Stimulated activated CD4-positive, alpha-beta T cell treated with anti-CD3 and anti-CD28 coated beads, TNF-alpha, amount 100 ng/mL, for 4 hours (primary cell): ENCODE results near the gene BNIP2.
A peak's percentile ranks its signal among the peaks of the same experiment; 100 is the strongest.
"Not testable (repeated sequence)": the region's sequence is repeated elsewhere in the genome, so short reads cannot be mapped to it uniquely, and the experiment has no call there.

Experiments used
- DNase-seq, 3 experiments: peaks; one replicate each; pipeline ENCODE4 v3.0.0-alpha.2; 2020; ENCODE audit warnings: low read depth in 3 of 3

Gene BNIP2, protein sequence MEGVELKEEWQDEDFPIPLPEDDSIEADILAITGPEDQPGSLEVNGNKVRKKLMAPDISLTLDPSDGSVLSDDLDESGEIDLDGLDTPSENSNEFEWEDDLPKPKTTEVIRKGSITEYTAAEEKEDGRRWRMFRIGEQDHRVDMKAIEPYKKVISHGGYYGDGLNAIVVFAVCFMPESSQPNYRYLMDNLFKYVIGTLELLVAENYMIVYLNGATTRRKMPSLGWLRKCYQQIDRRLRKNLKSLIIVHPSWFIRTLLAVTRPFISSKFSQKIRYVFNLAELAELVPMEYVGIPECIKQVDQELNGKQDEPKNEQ

DNA sequence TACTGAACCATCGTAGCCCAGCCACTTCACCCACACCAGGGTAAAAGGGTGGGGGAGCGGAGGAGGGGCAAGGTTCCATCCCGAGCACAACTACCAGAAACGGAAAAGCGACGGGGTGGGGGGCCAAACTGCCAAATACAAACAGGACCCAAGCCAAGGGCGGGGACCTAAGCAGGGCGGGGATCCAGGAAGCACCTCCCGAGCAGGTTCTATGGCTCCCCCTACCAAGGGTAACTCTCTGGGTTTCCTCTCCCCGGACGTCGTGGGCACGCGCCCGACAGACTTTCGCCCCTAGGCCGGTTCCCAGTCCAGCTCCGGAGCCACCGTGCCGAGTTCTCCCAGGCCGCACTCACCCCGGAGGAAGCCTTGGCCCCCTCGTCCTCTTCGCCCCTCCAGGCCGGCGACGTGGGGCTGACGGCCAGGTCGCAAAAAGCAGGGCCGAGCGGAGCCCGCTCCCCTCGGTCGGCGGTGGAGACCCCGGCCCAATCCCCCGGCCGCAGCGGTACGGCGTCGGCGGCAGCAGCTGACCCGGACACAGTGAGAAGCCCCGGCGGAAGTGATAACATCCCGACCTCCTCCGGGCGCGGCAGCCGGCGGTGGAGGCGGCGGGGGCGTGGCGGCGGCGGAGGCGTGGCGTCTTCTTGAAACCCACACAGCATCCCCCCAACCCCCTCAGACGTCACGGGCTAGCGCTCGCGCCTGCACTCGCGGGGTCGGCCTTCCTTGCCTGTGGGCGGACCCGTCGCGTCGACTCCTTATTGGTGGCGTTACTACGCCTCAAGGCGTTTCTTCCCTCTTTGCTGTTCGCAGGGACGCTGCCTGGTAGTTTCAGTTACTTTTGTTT lies at the start of gene BNIP2:
BNIP2 (minus strand) TSS at position 539 of the 844 bp plus-strand sequence. CDS start 6,863 bp downstream, outside the sequence.
- DNase-seq = peak; percentile 93 to 98 (median 98)

DNA sequence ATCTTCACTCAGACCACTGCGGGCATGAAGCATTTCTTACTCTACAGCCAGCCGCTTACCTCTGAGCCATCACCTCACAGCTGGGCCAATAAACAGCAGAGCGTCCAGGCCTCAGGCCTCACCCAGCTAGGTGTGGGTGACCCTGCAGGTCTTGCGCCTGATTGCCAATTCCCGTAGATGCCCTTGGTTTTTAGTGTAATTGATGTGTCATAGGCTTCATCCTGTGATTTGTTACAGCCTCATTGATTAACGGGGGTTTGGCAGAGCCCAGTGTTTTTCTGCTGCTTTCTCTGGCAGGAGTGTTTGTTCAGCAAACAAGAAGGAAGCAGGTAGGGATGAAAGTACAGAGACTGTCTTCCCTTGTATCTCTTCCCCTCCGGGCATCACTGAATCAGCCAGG lies 49.6 kb upstream of the BNIP2 start:
- DNase-seq = no peak

DNA sequence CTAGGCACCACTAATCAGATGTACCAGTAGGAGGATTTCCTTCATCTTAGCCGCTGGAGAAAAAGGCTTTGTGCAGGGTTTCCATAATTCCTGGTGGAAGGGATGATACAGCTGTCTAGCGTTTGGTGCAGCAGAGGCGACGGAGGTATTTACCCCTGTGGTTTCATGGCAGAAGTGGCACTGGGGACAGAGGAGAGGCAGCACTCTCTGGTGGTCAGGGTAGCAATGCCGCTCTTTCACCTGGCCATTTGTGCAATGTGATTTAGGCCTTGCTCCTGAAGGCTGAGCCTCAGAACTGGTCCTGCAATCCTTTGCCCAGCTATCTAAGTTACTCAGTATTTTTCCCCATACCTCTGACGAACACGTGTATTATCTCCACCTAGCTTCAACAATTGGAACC lies 47.1 kb upstream of the BNIP2 start:
- DNase-seq = no peak

DNA sequence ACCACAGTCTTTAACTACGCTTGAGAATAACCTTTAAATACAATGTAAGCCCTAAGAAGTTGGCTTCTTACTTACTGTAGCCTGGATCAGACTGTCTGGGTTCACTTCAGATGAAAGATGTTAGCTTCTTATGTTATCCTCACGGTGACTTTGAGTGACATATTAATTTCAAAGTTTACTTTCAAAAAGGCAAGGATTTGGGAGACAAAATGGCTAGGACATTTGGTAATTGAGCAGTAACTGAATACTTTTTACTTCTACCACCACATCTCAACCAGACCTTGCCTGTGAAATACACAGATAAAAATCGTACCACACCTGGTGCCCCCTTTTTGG lies 36.0 kb upstream of the BNIP2 start:
- DNase-seq = no peak

DNA sequence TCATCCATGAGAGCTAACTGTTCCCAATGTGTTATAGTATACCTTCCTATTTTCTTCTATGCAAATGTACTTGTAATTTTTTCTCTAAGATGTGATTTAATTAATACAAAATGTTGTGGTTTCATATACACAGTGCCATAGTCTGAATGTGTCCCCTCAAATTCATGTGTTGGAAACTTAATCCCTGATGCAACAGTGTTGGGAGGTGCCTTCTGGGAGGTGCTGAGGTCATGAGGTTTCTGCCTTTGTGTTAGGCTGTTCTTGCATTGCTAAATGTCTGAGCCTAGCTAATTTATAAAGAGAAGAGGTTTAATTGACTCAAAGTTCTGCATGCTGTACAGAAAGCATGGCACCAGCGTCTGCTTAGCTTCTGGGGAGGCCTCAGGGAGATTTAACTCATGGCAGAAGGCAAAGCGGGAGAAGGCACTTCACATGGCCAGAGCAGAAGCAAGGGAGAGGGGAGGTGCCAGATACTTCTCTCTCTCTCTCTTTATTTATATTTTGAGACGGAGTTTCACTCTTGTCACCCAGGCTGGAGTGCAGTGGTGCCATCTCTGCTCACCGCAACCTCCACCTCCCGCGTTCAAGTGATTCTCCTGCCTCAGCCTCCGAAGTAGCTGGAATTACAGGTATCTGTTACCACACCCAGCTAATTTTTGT lies 34.7 kb upstream of the BNIP2 start:
- no peak for DNase-seq

DNA sequence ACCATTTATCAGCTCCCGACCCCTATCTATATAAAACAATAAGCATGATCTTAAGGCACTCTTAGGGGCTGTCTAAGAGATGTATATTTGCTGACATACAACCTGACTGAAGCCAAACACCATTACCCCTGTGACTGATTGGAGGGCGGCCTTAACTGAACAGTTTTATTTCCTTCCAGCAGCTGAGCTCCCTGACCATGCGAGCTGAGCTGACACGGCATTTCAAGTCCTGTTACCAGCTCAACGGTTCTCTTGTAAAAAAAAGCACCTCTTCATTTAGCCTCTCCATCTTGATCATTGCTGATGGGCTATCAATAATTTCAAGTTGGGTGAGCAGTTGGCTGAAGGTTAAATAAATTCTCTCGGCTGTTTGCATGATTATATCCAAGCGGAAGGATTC lies 33.4 kb upstream of the BNIP2 start:
- DNase-seq = no peak

DNA sequence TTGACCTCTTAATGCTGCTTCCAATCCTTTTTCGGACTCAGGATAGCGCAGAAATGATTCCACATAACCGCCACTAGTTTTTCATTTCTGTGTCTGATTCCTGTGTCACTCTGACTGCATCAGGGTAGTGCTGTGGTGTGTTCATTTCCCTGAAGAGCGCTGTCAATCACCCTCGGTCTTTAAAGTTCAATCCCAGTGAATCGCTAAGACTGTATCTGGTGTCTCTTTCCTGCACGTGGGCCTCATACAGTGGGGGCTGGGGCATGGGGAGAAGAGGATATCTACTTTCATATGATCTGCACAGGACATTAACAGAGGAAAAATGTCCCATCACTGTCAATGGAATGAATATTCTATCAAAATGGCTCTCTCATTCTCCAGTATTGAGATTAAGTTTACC lies 32.9 kb upstream of the BNIP2 start:
- no peak for DNase-seq

DNA sequence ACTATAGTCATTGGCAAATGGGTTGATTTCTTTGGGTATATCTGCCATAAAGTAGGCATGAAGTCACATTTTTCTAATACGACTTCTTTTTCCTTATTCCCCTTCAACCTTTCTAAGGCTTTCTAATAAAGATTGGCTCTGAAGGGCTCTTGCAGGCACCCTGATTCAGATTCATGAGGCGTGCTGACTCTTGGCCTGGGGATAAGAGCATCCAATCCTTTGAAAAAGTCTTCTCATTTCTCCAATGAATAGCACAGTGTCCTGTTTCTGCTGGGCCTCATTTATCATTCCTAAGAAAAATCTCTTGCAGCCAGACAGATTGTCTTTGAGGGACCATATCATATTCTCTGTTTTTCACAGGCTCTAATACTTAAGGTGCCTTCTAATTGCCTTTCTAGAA lies 32.3 kb upstream of the BNIP2 start:
- no peak for DNase-seq

DNA sequence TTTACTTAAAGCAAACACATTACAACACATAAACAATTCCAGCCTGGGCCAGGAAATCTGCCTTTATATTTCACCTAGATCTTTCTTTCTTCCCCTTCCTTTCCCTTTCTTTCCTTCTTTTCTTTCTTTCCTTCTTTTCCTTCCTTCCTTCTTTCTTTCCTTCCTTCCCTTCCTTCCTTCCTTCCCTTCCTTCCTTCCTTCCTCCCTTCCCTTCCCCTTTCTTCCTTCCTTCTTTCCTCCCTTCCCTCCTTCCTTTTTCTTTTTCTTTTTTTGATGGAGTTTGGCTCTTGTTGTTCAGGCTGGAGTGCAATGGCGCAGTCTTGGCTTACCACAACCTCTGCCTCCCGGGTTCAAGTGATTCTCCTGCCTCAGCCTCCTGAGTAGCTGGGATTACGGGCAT lies 24.1 kb upstream of the BNIP2 start:
- DNase-seq = no peak

DNA sequence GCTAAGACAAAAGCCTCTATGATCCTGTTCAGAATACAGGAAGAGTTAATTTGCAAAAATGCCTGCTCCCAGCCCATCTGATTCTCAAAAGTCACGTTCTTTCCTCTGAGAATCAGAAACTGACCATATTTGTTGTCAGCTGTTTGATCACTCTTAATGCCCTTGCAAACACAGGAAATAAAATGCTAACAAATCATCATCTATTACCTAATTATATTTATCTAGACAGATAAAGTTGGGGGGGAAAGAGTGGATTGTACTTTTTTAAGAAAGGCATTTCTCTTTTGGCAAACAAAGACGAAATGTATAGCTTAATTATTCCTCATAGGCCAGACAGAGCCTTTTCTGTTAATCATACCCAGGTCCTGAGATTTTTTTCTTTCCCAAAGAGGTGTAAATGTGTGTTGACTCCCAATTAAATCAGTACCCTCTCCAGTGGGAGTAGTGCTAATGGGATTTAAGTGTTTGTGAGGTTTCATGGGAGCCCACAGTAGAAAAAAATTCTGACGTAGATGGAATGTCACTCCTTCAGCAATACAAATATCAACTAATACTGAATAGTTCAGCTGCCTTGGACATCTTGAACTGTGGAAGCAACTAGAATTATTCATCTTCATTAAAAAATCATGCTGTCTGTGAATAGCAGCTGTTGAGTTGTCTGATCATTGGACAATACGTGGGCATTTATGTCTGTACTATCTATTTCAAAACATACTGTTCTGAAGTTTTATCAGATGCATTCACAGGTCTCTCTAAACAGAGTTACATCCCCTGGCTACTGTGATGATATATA lies 22.5 kb upstream of the BNIP2 start:
- DNase-seq = no peak

DNA sequence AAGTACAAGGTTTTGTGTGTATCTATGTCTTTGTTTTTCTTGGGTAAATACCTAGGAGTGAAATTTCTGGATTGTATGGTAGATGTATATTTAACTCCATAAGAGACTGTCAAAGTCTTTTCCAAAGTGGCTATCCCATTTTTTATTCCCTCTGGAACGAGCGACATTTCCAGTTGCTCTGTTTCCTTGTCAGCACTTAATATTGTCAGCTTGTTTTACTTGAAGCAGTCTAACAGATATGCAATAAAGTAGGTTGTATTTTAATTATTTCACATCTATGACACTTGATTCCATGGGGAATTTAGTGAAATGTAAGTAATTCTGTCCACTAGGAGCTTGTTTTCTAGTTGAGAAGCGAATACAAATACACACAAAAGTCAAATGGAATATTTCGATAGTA lies 18.5 kb upstream of the BNIP2 start:
- no peak for DNase-seq

DNA sequence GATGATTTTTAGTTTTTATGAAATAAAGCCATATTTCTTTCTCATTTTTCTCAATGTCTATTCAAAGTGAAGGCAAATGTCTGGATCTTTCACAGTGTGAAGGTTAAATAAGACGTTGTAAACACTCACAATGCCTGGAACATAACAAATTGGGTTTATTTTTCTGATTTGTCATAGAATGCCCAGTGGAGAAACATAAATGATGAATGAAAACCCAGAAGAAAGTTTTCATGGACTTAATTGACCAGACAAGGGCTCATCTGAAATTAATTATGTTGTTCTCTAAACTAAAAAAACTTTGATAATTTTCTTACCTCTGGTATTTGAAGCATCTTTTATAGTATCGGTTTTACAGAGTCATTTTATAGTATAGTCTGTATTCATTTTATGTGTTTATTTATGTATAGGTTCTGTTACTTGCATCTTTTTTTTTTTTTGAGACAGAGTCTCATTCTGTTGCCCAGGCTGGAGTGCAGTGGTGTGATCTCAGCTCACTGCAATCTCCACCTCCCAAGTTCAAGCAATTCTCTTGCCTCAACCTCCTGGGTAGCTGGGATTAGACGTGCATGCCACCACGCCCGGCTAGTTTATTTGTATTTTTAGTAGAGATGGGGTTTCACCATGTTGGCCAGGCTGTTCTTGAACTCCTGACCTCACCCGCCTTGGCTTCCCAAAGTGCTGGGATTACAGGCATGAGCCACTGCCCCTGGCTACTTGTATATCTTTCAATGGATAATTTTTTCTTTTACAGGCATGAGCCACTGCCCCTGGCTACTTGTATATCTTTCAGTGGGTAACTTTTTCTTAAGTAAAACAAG lies 15.1 kb upstream of the BNIP2 start:
- no peak for DNase-seq

DNA sequence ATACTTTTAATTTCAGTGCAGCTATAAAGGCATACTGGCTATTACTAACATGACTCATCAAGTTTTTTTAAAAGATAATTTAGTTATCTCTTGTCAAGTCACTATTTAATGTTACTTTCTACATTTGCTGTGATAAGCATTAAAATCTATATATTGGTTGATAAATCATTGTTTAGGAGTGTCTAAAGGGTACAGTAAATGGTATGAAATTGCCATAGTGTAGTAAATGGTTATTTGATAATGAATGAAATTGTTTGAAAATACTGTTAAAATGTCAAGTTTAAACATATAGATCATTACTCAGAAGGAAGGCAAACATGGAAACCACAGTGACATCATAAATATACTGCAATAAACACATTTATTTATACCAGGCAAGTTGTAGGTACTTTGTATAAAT lies 13.2 kb upstream of the BNIP2 start:
- no peak for DNase-seq

DNA sequence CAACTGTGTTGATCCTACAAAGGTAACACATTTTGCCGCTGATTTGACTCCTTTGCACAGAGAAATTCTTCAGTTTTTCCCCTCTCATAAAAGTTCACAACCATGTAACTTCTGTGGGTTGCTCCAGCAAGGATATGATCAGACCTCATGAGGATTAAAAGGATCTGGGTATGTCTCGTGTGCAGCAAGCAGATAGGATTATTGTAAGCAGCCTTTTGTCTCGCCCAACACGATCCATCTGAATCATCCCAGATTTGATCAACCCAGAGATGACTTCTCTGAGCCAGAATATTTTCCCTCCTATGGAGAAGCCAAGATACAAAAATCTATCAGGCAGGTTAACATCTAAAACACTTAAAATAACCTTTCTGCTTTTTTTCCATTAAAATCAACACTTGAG lies 12.8 kb upstream of the BNIP2 start:
- DNase-seq = no peak

DNA sequence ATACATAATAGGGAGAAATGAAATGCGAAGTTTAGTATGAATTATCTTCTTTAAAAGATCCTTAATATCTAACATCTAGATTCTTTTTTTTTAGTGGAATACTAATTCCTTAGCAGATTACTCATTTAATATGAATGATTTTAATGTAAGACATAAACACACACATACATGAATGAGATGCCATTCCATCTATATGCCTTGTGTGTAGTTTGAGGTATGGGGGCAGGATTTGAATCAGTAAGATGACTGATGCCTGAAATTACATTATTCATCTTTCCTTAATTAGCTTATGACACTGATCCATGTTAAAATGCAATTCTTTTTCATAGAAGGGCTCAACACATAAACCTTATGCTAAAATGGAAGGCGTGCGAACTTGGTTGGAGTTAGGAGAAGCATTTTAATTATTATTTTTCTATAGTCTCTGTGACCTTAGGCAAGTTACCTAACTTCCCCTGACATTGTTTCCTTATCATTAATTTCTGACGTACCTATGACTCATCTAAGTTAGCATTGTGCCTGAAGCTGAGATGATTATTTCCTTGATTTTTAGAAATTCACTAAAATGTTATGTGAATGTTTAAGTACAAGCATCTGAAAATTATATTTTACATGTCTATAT lies 10.8 kb upstream of the BNIP2 start:
- no peak for DNase-seq

DNA sequence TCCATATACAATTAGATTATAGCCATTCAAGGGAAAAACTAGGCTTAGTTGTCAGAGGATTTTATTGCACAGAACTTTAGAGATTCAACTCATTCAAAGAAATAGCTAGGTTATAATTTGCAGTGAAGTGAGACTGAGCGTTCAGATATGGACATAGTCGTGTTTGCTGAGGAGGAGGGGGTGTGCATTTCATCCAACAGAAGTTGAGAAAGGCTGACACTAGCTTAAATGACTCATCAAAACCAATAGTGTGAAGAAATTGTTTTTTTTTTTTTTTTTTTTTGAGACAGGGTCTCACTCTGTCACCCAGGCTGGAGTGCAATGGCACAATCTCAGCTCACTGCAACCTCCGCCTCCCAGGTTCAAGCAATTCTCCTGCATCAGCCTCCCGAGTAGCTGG lies 8.9 kb upstream of the BNIP2 start:
- not testable (repeated sequence) for DNase-seq

DNA sequence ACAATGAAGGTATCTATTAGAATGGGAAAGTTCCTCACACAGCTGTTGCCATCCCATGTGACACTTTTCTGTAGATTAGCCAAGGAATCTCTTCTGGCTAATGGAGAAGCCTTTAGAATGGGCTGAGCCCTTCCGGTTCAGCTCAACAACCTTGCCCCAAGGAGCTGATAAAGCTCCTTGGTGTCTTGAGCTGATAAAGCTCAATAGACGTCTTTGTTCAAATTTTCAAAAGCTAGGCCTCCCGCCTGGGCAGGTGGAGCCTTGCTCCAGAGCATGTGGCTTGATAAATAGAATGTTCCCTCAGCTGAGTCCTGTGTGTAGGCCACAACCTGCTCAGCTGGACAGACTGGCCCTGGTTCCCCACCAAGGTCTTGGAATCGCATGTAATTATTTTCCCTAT lies 7.2 kb upstream of the BNIP2 start:
- no peak for DNase-seq

DNA sequence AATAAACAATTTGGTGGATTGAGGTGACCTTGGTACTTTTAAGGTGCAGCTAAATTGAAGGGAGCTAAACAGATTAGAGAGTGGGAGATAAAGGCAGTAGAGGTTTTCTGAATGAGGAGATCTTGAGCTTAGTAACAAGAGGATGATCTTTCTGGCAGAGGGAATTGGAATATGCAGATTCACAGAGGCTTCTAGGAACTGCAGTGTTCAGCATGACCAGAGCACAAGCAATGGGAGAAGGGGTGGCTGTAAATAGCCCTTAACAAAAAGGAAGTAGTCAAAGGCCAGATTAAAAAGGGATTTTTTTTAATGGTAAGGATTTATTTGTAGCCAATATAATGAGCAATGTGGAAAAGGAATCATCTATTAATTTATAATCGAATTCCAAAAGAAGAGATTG lies 5.7 kb upstream of the BNIP2 start:
- DNase-seq = no peak

DNA sequence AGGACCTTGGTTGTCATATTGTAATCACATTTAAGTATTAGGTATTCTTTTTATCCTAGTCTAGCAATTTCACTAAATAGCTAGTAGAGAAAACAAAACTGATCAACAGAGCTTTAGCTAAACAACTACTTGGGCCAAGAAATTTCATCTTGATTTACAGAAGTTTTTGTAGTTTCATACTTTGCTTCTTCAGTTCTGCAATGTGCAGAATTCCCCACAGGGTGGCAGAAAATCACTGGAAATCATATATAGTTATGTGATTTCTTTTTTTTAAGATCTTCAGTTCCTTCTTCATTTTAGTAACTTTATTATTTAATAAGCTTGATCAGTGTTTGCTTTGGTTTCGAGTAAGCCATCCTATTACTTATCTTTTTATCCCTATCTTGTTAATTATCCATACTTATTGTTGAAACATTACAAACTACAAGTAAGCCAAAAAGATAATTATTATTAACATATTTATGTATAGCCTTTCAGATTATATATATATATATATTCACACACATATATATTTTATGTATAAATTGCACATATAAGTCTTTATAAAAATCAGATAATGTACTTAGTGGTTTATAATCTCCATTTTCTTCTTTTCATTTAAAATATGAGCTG lies 2.2 kb upstream of the BNIP2 start:
- peak in 1 of 3 experiments; percentile 21 for DNase-seq

DNA sequence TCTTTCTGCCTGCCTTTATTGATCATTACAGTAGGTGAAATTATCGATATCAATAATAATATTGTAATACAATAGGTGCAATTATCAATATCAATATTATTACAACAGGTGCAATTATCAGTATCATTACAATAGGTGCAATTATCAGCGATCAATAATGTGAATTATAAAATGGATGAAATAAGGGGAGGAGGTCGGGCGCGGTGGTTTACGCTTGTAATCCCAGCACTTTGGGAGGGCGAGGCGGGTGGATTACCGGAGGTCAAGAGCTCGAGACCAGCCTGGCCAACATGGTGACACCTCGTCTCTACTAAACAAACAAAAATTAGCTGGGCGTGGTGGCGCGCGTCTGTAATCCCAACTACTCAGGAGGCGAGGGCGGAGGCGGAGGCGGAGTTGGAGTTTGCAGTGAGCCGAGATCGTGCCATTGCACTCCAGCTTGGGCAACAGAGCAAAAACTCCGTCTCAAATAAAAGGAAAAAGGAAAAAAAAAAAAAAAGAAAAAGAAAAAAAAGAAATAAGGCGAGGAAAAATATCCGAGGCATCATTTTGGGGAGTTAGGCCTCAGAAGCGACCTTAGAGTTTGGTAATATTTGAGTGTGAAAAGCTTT lies 611 bp upstream of the BNIP2 start:
- peak; percentile 10 to 34 (median 27) for DNase-seq
